ENCODE measurements around the gene AAK1. TPM values are rescaled to one million over a fixed set of nuclear protein-coding genes. Genes with fewer than 3 reads are reported as not detected.

AAK1 gene
- total RNA-seq, 1 donor from 2014 or later = 72.6 TPM

GRCh38 chr2:69617744-69618143 is 25.8 kb downstream of the AAK1 start:
- intact Hi-C loops (cut with DNase I) = no loop called here
- DNase-seq = no peak

DNA sequence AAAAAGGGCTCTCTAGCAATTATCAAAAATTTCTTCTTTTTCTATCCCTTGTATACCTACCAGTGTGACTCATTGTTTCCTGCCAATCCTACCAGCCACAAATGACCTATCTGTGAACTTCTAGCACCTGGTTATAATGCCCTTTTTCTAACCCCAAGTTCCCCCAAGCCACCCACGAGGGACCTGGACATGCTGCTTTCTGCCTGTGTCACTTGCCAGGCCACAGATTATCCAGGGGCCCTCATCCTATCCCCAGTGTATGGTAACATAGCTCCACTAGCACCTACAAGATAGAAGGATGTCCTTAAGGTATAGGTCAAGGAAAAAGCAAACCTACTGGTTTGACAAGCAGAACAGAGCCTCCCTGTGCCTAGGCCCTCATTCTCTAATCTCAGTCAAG is 26.8 kb downstream of the AAK1 start:
- Histone ChIP-seq H3K4me3 (no peak overlapping the region), H3K27ac (no peak overlapping the region), H3K27me3 (no peaks in the 10 kb centered on the region), H3K36me3 (no peaks in the 10 kb centered on the region), H3K4me1 (peaks cover 29% of the 10 kb centered on the region), H3K9me3 (no peaks in the 10 kb centered on the region)
- DNase-seq (no peak), ATAC-seq (no peak)
- TF ChIP-seq, protein P1, sequence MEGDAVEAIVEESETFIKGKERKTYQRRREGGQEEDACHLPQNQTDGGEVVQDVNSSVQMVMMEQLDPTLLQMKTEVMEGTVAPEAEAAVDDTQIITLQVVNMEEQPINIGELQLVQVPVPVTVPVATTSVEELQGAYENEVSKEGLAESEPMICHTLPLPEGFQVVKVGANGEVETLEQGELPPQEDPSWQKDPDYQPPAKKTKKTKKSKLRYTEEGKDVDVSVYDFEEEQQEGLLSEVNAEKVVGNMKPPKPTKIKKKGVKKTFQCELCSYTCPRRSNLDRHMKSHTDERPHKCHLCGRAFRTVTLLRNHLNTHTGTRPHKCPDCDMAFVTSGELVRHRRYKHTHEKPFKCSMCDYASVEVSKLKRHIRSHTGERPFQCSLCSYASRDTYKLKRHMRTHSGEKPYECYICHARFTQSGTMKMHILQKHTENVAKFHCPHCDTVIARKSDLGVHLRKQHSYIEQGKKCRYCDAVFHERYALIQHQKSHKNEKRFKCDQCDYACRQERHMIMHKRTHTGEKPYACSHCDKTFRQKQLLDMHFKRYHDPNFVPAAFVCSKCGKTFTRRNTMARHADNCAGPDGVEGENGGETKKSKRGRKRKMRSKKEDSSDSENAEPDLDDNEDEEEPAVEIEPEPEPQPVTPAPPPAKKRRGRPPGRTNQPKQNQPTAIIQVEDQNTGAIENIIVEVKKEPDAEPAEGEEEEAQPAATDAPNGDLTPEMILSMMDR (IDR thresholded peaks at IDR 0.05) = no peak
- intact Hi-C loops (cut with DNase I) = no loop called here

More at GRCh38 chr2:69617744-69618143, 25.8 kb downstream of the AAK1 start:
- peaks cover 29% of the 10 kb centered on the region for H3K4me1 ChIP-seq
- no peak for ATAC-seq
- TF ChIP-seq, protein P1 (IDR thresholded peaks at IDR 0.05) = no peak
- no peaks in the 10 kb centered on the region for H3K27me3 ChIP-seq
- no peak overlapping the region for H3K4me3 ChIP-seq
- H3K9me3 ChIP-seq = no peaks in the 10 kb centered on the region
- H3K27ac ChIP-seq = no peak overlapping the region
- no peaks in the 10 kb centered on the region for H3K36me3 ChIP-seq

GRCh38 chr2:69615969-69616368 is 27.6 kb downstream of the AAK1 start:
- intact Hi-C loops (cut with DNase I) = no loop called here
- Histone ChIP-seq H3K4me1 (peaks cover 29% of the 10 kb centered on the region), H3K27me3 (no peaks in the 10 kb centered on the region), H3K27ac (no peak overlapping the region), H3K9me3 (no peaks in the 10 kb centered on the region), H3K36me3 (no peaks in the 10 kb centered on the region), H3K4me3 (no peak overlapping the region)
- DNase-seq = no peak
- ATAC-seq = no peak
- TF ChIP-seq, protein P1 (IDR thresholded peaks at IDR 0.05) = no peak

- no peak for ATAC-seq
- intact Hi-C loops (cut with DNase I) = no loop called here
- no peaks in the 10 kb centered on the region for H3K9me3 ChIP-seq
- H3K27ac ChIP-seq = no peak overlapping the region
- TF ChIP-seq, protein P1 (IDR thresholded peaks at IDR 0.05) = no peak
- no peak for DNase-seq
- H3K27me3 ChIP-seq = no peaks in the 10 kb centered on the region
- H3K4me1 ChIP-seq = peaks cover 23% of the 10 kb centered on the region
- H3K36me3 ChIP-seq = no peaks in the 10 kb centered on the region
- H3K4me3 ChIP-seq = no peak overlapping the region
Measured at GRCh38 chr2:69615078-69615625, 28.4 kb downstream of the AAK1 start.

DNA sequence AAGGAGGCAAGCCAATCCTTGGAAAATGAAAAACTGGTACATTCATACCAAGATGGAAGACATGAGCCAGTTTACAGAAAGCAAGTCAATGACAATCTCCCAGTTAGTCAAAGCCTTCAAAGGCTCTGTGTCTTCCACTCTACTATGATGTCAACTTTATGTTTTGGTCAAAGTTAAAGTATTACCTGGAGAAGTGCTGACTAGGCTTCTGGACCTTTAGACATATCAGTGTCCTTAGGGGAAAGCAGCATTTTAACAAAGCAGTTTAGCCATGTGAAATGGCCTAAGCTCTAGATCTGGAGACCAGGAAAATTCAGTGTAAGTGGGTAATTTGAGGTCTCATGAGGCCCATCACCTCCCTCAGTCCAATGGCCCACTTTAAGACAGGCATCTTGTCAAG is 30.8 kb downstream of the AAK1 start:
- DNase-seq = no peak
- intact Hi-C loops (cut with DNase I) = no loop called here
- Histone ChIP-seq H3K9me3 (no peaks in the 10 kb centered on the region), H3K4me1 (peaks cover 14% of the 10 kb centered on the region), H3K36me3 (no peaks in the 10 kb centered on the region), H3K27me3 (no peaks in the 10 kb centered on the region), H3K4me3 (no peak overlapping the region), H3K27ac (no peak overlapping the region)
- TF ChIP-seq, protein P1 (IDR thresholded peaks at IDR 0.05) = no peak
- ATAC-seq = no peak

DNA sequence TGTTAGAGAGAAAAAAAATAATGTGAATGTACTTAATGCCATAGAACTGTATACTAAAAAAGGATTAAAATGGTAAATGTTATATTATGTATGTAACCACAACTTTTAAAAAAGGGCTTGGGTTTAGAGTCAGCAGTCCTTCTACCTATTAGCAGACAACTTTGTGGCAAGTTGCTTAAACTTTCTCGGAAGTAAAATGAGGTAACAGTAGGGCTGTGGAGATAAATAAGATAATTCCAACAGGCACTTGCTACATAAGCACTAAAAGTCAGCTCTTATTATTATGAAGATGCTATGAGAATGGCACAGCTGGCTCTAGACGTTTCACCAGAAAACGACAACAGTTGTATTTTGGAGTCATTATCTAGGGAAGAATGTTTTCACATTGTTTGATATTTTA is 31.3 kb downstream of the AAK1 start:
- Histone ChIP-seq H3K9me3 (no peaks in the 10 kb centered on the region), H3K4me1 (peaks cover 12% of the 10 kb centered on the region), H3K36me3 (no peaks in the 10 kb centered on the region), H3K27me3 (no peaks in the 10 kb centered on the region), H3K4me3 (no peak overlapping the region), H3K27ac (no peak overlapping the region)
- TF ChIP-seq, protein P1 (IDR thresholded peaks at IDR 0.05) = no peak
- intact Hi-C loops (cut with DNase I) = no loop called here
- DNase-seq (no peak), ATAC-seq (no peak)

Measured in upper lobe of right lung (tissue), 1 donor.